CD14-positive monocyte (primary cell): ENCODE measurements around the gene MED27. TPM values are rescaled to one million over a fixed set of nuclear protein-coding genes. Genes with fewer than 3 reads are reported as not detected.

Source experiments
- DNase-seq, 3 donors: peaks; one replicate each; pipeline ENCODE4 v3.0.0-alpha.2; 2011 to 2022
- H2AFZ ChIP-seq: 2 replicates; pipeline ENCODE4 v1.6.0; 2012; ENCODE audit warnings: mild to moderate bottlenecking, low read depth, low read length, inconsistent platforms; ENCODE audit not compliant: insufficient read depth, poor library complexity, severe bottlenecking
- H3K27ac ChIP-seq, 2 donors: 1 replicate in 1 of 2; 2 replicates in 1 of 2; pipeline ENCODE4 v1.5.1; 2012 to 2013; ENCODE audit warnings: low read length in 2 of 2, control low read depth in 1 of 2, inconsistent platforms in 1 of 2, low read depth in 1 of 2, mild to moderate bottlenecking in 1 of 2
- H3K27me3 ChIP-seq, 2 donors: one replicate each; pipeline versions ENCODE4 v1.6.0 to v1.6.1; 2011 to 2013; ENCODE audit warnings: low read length in 2 of 2; ENCODE audit not compliant: control insufficient read depth in 2 of 2, insufficient read depth in 2 of 2
- H3K36me3 ChIP-seq, 2 donors: replicated peaks in 1 of 2; 1 replicate in 1 of 2; 2 replicates in 1 of 2; pipeline versions ENCODE4 v1.5.1 to v1.6.1; 2012 to 2013; ENCODE audit warnings: low read length in 2 of 2, control low read depth in 1 of 2, inconsistent platforms in 1 of 2, mild to moderate bottlenecking in 1 of 2; ENCODE audit not compliant: insufficient read depth in 2 of 2, control insufficient read depth in 1 of 2
- H3K4me1 ChIP-seq, 2 donors: 1 replicate in 1 of 2; 2 replicates in 1 of 2; pipeline versions ENCODE4 v1.5.1 to v1.6.1; 2012 to 2013; ENCODE audit warnings: low read length in 2 of 2, control low read depth in 1 of 2, inconsistent platforms in 1 of 2, mild to moderate bottlenecking in 1 of 2, moderate library complexity in 1 of 2; ENCODE audit not compliant: insufficient read depth in 2 of 2, control insufficient read depth in 1 of 2
- H3K4me2 ChIP-seq: replicated peaks from 2 replicates; pipeline ENCODE3; 2012; ENCODE audit warnings: low read length, moderate library complexity, mild to moderate bottlenecking; ENCODE audit not compliant: poor library complexity, severe bottlenecking; ENCODE audit errors: extremely low read depth
- H3K4me3 ChIP-seq, 3 experiments: fragments of 200-600 bp in 1 of 3; sonication (generic) in 1 of 3; replicated peaks in 1 of 3; 1 replicate in 2 of 3; 2 replicates in 1 of 3; pipeline ENCODE4 v1.5.1; 2011 to 2013; ENCODE audit warnings: low read length in 3 of 3, mild to moderate bottlenecking in 3 of 3, control low read depth in 2 of 3, low read depth in 2 of 3, inconsistent platforms in 1 of 3, moderate library complexity in 1 of 3
- H3K79me2 ChIP-seq: 2 replicates; pipeline ENCODE4 v1.6.0; 2012; ENCODE audit warnings: mild to moderate bottlenecking, control low read depth, inconsistent platforms, low read length, moderate library complexity; ENCODE audit not compliant: insufficient read depth
- H3K9ac ChIP-seq: 2 replicates; pipeline ENCODE4 v1.6.0; 2017; ENCODE audit warnings: low read length, mild to moderate bottlenecking; ENCODE audit not compliant: insufficient read depth, poor library complexity, severe bottlenecking
- H3K9me3 ChIP-seq, 2 donors: replicated peaks in 1 of 2; 1 replicate in 1 of 2; 2 replicates in 1 of 2; pipeline versions ENCODE4 v1.5.1 to v1.6.1; 2012 to 2013; ENCODE audit warnings: low read length in 2 of 2, control low read depth in 1 of 2; ENCODE audit not compliant: control insufficient read depth in 1 of 2, insufficient read depth in 1 of 2
- H4K20me1 ChIP-seq: 2 replicates; pipeline ENCODE4 v1.6.0; 2012; ENCODE audit warnings: mild to moderate bottlenecking, low read length, control low read depth, moderate library complexity; ENCODE audit not compliant: insufficient read depth
- H3K27ac Mint-ChIP-seq, 7 donors: one replicate each; pipeline ENCODE4 v1.8.0; 2020; ENCODE audit warnings: mild to moderate bottlenecking in 7 of 7, mixed read lengths in 7 of 7, moderate library complexity in 6 of 7, inconsistent platforms in 2 of 7
- H3K27me3 Mint-ChIP-seq, 3 donors: one replicate each; pipeline ENCODE4 v1.8.0; 2021 to 2022; ENCODE audit warnings: low read depth in 3 of 3, mild to moderate bottlenecking in 3 of 3, mixed read lengths in 3 of 3, moderate library complexity in 3 of 3, inconsistent platforms in 1 of 3
- H3K36me3 Mint-ChIP-seq, 2 donors: one replicate each; pipeline ENCODE4 v1.8.0; 2020; ENCODE audit warnings: mixed read lengths in 2 of 2, inconsistent platforms in 1 of 2, mild to moderate bottlenecking in 1 of 2
- H3K4me1 Mint-ChIP-seq: one replicate; pipeline ENCODE4 v1.8.0; 2020; ENCODE audit warnings: mild to moderate bottlenecking, mixed read lengths
- H3K4me3 Mint-ChIP-seq, 2 donors: one replicate each; pipeline ENCODE4 v1.8.0; 2020; ENCODE audit warnings: mild to moderate bottlenecking in 2 of 2, mixed read lengths in 2 of 2, moderate library complexity in 1 of 2
- H3K9me3 Mint-ChIP-seq, 7 donors: one replicate each; pipeline ENCODE4 v1.8.0; 2020 to 2022; ENCODE audit warnings: mixed read lengths in 7 of 7, mild to moderate bottlenecking in 6 of 7, moderate library complexity in 6 of 7, inconsistent platforms in 2 of 7
- WGBS: methylation state at CpG from one replicate; pipeline ENCODE4 v1.1.5; 2013; ENCODE audit warnings: missing lambda C conversion rate; ENCODE audit not compliant: insufficient coverage; 5-methylcytosine and 5-hydroxymethylcytosine counted together
- intact Hi-C, 2 donors: fragments of 100-400 bp; cut with micrococcal nuclease; formaldehyde crosslinking; loops; one replicate each; pipeline versions ENCODE4 v1.15.0 to v1.15.1; 2023
- polyA plus RNA-seq, 3 donors: library from polyadenylated mRNA; depleted of rRNA in 1 of 3; unstranded in 2 of 3; stranded (reverse) in 1 of 3; fragments of 300-500 nt in 2 of 3; fragments of >200 nt in 1 of 3; fragmentation: Illumina TruSeq in 2 of 3; gene quantifications; 1 replicate in 2 of 3; 2 replicates in 1 of 3; pipeline ENCODE4 v1.2.3, GENCODE V29; 2012 to 2021
- TF ChIP-seq, protein P1 (sequence below): fragments of 200-600 bp; IDR thresholded peaks from one replicate; pipeline ENCODE4 v1.8.0; 2022; ENCODE audit warnings: antibody characterized with exemption, mild to moderate bottlenecking

MED27 gene
- polyA plus RNA-seq, 3 donors: 14.0 to 26.9 (median 25.8) TPM

DNA sequence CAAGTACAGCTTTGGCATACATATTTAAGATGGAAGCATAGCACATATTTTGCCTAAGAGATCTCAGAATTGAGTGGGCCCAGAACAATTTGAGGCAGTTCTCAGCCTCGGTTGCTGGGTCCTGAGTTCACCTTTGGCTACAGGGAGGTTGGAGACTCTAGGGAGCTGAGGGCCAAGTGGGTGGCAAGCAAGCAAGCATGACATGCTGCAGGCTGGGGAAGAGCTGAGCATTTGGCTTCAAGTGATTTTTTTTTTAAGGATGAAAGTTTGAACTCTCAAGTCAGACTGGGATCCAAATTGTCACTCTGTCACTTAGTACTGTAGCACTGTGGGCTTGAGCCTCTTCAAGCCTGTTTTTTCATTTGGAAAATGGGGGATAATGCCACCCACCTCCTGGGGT lies 160.5 kb downstream of the MED27 start:
- WGBS: 100% methylated on average over 1 of the region's 1 CpG
- Histone ChIP-seq H2AFZ (no peak overlapping the region), H3K79me2 (no peaks in the 10 kb centered on the region), H3K9me3 (no peaks in the 10 kb centered on the region), H3K4me3 (no peak overlapping the region), H3K27ac (no peak overlapping the region), H3K4me2 (no peak overlapping the region), H4K20me1 (no peaks in the 10 kb centered on the region), H3K4me1 (no peaks in the 10 kb centered on the region), H3K36me3 (no peaks in the 10 kb centered on the region), H3K9ac (no peak overlapping the region), H3K27me3 (no peaks in the 10 kb centered on the region)
- TF ChIP-seq, protein P1, sequence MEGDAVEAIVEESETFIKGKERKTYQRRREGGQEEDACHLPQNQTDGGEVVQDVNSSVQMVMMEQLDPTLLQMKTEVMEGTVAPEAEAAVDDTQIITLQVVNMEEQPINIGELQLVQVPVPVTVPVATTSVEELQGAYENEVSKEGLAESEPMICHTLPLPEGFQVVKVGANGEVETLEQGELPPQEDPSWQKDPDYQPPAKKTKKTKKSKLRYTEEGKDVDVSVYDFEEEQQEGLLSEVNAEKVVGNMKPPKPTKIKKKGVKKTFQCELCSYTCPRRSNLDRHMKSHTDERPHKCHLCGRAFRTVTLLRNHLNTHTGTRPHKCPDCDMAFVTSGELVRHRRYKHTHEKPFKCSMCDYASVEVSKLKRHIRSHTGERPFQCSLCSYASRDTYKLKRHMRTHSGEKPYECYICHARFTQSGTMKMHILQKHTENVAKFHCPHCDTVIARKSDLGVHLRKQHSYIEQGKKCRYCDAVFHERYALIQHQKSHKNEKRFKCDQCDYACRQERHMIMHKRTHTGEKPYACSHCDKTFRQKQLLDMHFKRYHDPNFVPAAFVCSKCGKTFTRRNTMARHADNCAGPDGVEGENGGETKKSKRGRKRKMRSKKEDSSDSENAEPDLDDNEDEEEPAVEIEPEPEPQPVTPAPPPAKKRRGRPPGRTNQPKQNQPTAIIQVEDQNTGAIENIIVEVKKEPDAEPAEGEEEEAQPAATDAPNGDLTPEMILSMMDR: no peak
- peaks cover 2 to 5% of the 10 kb centered on the region in 2 donors for H3K36me3 Mint-ChIP-seq
- no peaks in the 10 kb centered on the region for H3K9me3 Mint-ChIP-seq
- DNase-seq: no peak
- H3K27ac Mint-ChIP-seq: no peak overlapping the region
- no peaks in the 10 kb centered on the region for H3K27me3 Mint-ChIP-seq
- intact Hi-C loops: no loop called here
- H3K4me1 Mint-ChIP-seq: no peaks in the 10 kb centered on the region
- H3K4me3 Mint-ChIP-seq: no peak overlapping the region

DNA sequence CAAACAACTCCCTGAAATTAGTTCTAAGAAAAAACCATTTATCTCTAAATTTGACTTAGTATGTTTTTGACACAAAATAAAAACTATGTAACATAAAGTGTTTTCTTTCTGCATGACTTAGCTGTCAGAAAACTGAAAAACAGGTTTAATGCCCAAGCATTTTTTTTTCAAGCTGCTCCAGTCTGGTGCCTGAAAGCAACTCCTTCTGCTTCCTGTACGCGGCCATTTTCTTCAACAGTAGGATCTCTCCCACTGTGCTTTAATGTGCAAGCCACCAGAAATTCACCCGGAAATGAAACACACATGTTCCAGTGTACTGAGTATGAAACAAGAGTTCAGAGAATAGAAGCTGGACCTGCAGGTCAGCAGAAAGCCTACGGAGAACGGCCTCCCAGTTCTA lies 161.2 kb downstream of the MED27 start:
- TF ChIP-seq, protein P1: no peak

More for the DNA sequence above, 161.2 kb downstream of the MED27 start:
- Histone ChIP-seq H3K36me3 (no peaks in the 10 kb centered on the region), H3K9me3 (no peaks in the 10 kb centered on the region), H3K79me2 (no peaks in the 10 kb centered on the region), H4K20me1 (no peaks in the 10 kb centered on the region), H3K4me3 (no peak overlapping the region), H3K9ac (no peak overlapping the region), H2AFZ (no peak overlapping the region), H3K4me1 (no peaks in the 10 kb centered on the region), H3K27me3 (no peaks in the 10 kb centered on the region), H3K4me2 (no peak overlapping the region), H3K27ac (no peak overlapping the region)
- Mint-ChIP-seq H3K27me3 (no peaks in the 10 kb centered on the region), H3K27ac (no peak overlapping the region), H3K4me1 (no peaks in the 10 kb centered on the region), H3K36me3 (peaks cover 2 to 5% of the 10 kb centered on the region in 2 donors), H3K4me3 (no peak overlapping the region), H3K9me3 (no peaks in the 10 kb centered on the region)
- DNase-seq: no peak
- WGBS: no CpG with 5 or more reads among the region's 5 CpGs
- intact Hi-C loops: no loop called here
